ENCODE results near the gene HLA-DPB1.

Gene HLA-DPB1

GRCh38 chr6:33112148-33112547, 36.4 kb downstream of the HLA-DPB1 start:
- no peak overlapping the region for H3K4me3 ChIP-seq (replicated peaks; ENCODE audit: low read depth, low read length)
- TF ChIP-seq, protein P1, sequence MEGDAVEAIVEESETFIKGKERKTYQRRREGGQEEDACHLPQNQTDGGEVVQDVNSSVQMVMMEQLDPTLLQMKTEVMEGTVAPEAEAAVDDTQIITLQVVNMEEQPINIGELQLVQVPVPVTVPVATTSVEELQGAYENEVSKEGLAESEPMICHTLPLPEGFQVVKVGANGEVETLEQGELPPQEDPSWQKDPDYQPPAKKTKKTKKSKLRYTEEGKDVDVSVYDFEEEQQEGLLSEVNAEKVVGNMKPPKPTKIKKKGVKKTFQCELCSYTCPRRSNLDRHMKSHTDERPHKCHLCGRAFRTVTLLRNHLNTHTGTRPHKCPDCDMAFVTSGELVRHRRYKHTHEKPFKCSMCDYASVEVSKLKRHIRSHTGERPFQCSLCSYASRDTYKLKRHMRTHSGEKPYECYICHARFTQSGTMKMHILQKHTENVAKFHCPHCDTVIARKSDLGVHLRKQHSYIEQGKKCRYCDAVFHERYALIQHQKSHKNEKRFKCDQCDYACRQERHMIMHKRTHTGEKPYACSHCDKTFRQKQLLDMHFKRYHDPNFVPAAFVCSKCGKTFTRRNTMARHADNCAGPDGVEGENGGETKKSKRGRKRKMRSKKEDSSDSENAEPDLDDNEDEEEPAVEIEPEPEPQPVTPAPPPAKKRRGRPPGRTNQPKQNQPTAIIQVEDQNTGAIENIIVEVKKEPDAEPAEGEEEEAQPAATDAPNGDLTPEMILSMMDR (IDR thresholded peaks at IDR 0.05; ENCODE audit: low read depth, low read length, missing control alignments): no peak
- DNase-seq (ENCODE audit: extremely low read depth, low read depth): no peak

GRCh38 chr6:33113755-33114154, 38.0 kb downstream of the HLA-DPB1 start:
- TF ChIP-seq, protein P1 (IDR thresholded peaks at IDR 0.05; ENCODE audit: low read depth, low read length, missing control alignments): no peak
- no peak overlapping the region for H3K4me3 ChIP-seq (replicated peaks; ENCODE audit: low read depth, low read length)
- no peak for DNase-seq (ENCODE audit: extremely low read depth, low read depth)

DNA sequence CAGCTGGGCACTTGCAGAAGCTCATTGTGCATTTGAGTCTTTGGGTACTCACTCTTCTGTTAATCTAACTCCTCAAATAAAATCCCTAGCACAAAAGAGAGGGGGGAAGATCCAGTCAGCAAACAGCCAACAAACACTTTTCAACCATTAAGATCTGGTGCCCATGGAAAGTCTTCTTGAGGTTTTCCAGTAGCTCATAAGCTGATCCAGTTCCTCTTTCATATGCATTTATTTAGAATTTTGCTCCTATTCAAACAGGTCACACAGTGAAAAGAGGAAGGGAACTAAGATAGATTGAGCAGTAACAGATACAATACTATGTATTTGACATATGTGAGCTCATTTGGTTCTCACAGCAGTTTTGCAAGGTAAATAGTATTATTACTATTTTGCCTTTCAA, 38.6 kb downstream of the HLA-DPB1 start:
- TF ChIP-seq, protein P1 (IDR thresholded peaks at IDR 0.05; ENCODE audit: low read depth, low read length, missing control alignments): no peak

GRCh38 chr6:33116417-33116816, 40.6 kb downstream of the HLA-DPB1 start:
- no peak overlapping the region for H3K4me3 ChIP-seq (replicated peaks; ENCODE audit: low read depth, low read length)
- no peak for DNase-seq (ENCODE audit: extremely low read depth, low read depth)
- TF ChIP-seq, protein P1 (IDR thresholded peaks at IDR 0.05; ENCODE audit: low read depth, low read length, missing control alignments): no peak

More for the DNA sequence above, 38.6 kb downstream of the HLA-DPB1 start:
- no peak overlapping the region for H3K4me3 ChIP-seq (replicated peaks; ENCODE audit: low read depth, low read length)
- no peak for DNase-seq (ENCODE audit: extremely low read depth, low read depth)

DNA sequence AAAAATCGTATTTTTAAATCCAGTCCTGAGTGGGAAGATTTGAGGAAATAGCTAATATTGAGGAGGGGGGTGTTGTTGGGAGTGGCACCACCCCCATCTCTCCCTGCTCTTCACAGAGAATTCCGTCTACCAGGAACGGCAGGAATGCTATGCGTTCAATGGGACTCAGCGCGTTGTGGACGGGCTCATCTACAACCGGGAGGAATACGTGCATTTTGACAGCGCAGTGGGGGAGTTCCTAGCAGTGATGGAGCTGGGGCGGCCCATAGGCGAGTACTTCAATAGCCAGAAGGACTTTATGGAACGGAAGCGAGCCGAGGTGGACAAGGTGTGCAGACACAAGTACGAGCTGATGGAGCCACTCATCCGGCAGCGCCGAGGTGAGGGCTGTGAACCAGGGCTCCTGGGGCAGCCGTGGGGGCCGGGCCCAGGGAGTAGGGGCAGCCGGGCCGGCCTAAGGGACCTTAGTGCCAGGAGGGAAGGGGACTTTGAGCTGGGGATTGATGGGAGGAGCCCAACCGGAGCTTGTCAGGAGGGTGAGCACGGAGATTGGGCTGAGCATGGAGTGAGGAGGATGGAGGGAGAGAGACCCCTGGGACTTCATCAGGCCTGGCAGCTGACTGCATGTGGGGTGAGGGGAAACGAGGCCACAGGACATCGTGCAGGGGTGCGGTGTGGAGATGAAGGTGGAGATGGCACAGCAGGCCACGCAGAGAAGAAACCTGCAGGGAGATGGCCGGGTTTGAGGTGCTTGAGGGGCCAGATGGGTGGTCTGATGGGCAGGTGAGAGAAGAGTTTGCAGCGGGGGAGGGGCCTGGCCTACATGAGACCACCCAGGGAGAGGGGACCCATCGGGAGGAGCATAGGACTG, 41.3 kb downstream of the HLA-DPB1 start:
- no peak for DNase-seq (ENCODE audit: extremely low read depth, low read depth)
- TF ChIP-seq, protein P1 (IDR thresholded peaks at IDR 0.05; ENCODE audit: low read depth, low read length, missing control alignments): no peak
- no peak overlapping the region for H3K4me3 ChIP-seq (replicated peaks; ENCODE audit: low read depth, low read length)

- TF ChIP-seq, protein P1 (IDR thresholded peaks at IDR 0.05; ENCODE audit: low read depth, low read length, missing control alignments): no peak
- H3K4me3 ChIP-seq (replicated peaks; ENCODE audit: low read depth, low read length): no peak overlapping the region
- no peak for DNase-seq (ENCODE audit: extremely low read depth, low read depth)
Measured at GRCh38 chr6:33117811-33118277, 42.1 kb downstream of the HLA-DPB1 start.

All from HFF-Myc (cell line).